Measurements from ENCODE around the gene RTF2.

DNA sequence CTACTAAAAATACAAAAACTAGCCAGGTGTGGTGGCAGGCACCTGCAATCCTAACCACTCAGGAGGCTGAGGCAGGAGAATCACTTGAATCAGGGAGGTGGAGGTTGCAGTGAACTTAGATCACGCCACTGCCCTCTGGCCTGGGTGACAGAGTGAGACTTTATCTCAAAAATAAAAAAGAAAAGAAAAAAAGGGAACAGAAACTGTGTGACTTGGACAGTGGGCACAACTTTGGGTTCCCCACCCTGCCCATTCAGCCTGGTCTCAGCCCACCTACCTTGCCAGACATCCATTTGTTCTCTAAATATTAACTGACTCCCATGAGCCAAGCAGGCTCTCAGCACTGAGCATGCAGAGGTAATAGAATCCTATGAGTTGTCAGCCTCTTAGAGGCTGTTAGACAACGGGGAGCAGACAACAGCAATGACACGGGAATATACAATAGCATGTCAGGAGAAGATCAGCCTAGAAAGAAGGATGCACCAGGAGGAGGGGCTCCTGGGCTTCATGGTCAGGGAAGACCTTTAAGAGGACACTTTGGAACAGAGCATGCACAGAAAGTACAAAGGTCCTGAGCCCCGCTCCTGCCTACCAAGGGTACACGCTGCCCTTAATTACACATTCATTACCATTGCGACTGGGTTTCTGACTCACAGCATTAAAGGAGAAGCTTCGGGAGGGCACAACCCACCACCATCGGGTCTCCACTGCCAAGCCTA is 84.6 kb downstream of the RTF2 start:
- TF ChIP-seq, protein P1, sequence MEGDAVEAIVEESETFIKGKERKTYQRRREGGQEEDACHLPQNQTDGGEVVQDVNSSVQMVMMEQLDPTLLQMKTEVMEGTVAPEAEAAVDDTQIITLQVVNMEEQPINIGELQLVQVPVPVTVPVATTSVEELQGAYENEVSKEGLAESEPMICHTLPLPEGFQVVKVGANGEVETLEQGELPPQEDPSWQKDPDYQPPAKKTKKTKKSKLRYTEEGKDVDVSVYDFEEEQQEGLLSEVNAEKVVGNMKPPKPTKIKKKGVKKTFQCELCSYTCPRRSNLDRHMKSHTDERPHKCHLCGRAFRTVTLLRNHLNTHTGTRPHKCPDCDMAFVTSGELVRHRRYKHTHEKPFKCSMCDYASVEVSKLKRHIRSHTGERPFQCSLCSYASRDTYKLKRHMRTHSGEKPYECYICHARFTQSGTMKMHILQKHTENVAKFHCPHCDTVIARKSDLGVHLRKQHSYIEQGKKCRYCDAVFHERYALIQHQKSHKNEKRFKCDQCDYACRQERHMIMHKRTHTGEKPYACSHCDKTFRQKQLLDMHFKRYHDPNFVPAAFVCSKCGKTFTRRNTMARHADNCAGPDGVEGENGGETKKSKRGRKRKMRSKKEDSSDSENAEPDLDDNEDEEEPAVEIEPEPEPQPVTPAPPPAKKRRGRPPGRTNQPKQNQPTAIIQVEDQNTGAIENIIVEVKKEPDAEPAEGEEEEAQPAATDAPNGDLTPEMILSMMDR (conservative IDR thresholded peaks at IDR 0.05; ENCODE audit: low read depth, low read length) = no peak
- no peak for TF ChIP-seq EZH2 (IDR thresholded peaks at IDR 0.05; ENCODE audit: borderline replicate concordance, low read depth, low read length, poor library complexity, severe bottlenecking)
